Adrenal gland (tissue), 5 donors: ENCODE results near the gene PYGL.

Experiments
- POLR2A ChIP-seq, 2 donors: fragments of 450-650 bp; IDR thresholded peaks; one replicate each; pipeline ENCODE4 v1.6.1; 2017; ENCODE audit warnings: antibody characterized with exemption in 2 of 2, mild to moderate bottlenecking in 2 of 2, moderate library complexity in 1 of 2
- TF ChIP-seq, protein P1 (sequence below), 6 experiments: fragments of 450-650 bp in 4 of 6; fragments of 200-600 bp in 2 of 6; sonication (generic) in 1 of 6; IDR thresholded peaks; 1 replicate in 5 of 6; 2 replicates in 1 of 6; pipeline versions ENCODE4 v1.5.1 to v1.8.0; 2016 to 2021; ENCODE audit warnings: antibody characterized with exemption in 6 of 6, mild to moderate bottlenecking in 2 of 6, moderate library complexity in 1 of 6
- donor health status: DM: no; HTN: no; CAD: no.

DNA sequence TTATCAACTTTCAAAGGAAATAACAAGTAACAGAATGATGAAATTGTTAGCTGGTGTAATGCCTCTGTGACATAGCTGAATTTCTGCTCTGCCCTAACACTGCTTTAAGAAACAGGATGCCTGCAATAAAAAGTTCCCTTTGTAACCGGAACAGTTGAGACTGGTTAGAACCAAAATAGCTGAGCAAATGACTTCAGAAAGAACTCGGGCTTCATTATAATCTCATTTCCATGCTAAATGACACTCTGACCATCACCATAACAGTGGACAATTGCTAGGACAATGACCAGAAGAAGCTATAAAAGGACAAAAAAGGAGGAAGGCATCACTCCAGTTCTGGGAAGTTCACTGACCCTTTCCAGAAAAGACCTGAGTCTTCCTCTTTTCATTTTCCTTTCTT, 23.5 kb upstream of the PYGL start:
- TF ChIP-seq, protein P1, sequence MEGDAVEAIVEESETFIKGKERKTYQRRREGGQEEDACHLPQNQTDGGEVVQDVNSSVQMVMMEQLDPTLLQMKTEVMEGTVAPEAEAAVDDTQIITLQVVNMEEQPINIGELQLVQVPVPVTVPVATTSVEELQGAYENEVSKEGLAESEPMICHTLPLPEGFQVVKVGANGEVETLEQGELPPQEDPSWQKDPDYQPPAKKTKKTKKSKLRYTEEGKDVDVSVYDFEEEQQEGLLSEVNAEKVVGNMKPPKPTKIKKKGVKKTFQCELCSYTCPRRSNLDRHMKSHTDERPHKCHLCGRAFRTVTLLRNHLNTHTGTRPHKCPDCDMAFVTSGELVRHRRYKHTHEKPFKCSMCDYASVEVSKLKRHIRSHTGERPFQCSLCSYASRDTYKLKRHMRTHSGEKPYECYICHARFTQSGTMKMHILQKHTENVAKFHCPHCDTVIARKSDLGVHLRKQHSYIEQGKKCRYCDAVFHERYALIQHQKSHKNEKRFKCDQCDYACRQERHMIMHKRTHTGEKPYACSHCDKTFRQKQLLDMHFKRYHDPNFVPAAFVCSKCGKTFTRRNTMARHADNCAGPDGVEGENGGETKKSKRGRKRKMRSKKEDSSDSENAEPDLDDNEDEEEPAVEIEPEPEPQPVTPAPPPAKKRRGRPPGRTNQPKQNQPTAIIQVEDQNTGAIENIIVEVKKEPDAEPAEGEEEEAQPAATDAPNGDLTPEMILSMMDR (IDR thresholded peaks at IDR 0.05): no peak
- TF ChIP-seq POLR2A (IDR thresholded peaks at IDR 0.05): no peak
